HG03432 (cell line): ENCODE results near the gene TCEA3.

ENCODE experiments used
- ATAC-seq: cut with Tn5 transposase; IDR thresholded peaks from one replicate; pipeline ENCODE4 v1.9.1; 2021; ENCODE audit warnings: mild to moderate bottlenecking, moderate library complexity; ENCODE audit not compliant: unreplicated experiment

The TCEA3 gene

DNA sequence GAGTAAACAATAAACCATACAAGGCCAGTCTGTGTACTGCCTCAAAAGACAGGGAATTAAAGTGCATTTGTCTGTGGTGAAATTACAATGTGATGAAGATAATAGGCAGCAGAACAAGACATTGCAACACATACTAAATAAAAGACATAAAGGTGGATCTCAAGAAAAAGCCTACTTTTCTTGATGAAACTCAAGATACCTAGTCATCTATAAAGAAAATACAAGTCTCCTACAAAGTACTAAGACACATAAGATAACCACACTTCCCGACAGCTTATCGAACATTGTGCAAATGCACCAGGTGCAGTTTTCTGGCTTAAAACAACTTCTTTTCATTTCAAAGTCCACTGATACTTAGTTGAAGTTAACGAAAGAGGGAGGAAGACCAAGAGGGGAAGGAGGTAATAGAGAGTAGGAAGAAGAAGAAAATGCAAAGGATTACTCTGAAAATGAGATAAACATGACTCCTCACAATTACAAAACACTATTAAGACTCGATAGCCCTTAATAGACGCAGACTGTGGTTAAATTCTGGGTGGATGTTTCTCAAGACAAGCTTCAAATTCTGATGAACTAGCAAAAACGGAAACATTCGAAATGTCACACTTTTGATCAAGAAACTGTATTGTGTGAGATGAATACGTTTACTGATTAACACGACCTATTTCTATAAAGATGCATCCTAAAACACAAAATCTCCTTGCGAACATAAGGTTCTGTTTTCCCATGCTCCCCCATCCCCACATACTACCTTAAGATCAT lies 82.4 kb downstream of the TCEA3 start:
- ATAC-seq, result no peak

DNA sequence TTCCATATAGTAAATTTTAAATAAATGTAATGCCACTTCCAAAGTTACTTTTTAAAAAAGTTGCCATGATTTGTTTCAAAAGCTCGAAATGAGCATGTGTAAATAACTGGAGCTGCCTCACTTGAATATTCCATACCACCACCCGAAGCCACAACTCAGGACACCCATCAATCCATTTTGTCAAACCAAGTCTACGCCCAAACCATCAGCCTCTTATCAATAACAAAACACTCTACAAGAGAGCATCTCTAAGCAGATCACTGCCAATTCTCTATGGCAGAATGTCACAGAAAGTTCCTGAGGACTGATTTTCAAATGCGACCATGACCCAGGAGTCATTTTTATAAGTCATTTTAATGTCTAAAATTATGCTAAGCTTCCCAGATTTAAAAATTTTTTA lies 84.9 kb downstream of the TCEA3 start:
- ATAC-seq, result no peak

DNA sequence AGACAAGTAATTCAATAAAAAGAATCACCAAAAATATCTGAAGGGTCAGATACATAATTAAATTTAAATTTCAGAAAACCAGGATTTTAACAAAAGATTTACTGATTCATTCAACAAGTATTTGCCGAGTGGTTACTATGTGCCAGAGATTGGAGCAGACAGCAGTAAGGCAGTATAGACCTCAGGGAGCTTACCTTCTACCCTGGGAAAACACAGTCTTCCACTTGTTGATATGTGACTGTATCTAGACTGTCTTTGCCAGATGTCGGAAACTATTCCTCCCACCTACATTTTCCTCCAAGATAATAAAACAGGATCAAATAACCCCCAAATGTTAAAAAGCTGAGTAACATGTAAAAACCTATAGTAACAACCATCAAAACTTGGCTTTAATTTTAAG lies 86.7 kb downstream of the TCEA3 start:
- ATAC-seq, result no peak

DNA sequence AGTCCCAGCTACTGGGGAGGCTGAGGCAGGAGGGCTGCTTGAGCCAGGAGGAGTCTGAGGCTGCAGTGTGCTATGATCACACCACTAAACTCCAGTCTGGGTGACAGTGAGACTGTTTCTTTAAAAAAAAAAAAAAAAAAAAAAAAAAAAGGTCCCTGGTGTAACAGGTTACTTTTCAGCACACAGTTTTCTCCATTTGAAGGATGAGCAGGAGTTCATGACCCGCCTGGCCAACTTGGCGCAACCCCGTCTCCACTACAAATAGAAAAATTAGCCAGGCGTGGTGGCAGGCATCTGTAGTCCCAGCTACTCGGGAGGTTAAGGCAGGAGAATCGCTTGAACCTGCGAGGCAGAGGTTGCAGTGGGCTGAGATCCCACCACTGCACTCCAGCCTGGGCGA lies 92.8 kb downstream of the TCEA3 start:
- no peak for ATAC-seq
